ENCODE data around the gene LYSMD2.

The LYSMD2 gene

DNA sequence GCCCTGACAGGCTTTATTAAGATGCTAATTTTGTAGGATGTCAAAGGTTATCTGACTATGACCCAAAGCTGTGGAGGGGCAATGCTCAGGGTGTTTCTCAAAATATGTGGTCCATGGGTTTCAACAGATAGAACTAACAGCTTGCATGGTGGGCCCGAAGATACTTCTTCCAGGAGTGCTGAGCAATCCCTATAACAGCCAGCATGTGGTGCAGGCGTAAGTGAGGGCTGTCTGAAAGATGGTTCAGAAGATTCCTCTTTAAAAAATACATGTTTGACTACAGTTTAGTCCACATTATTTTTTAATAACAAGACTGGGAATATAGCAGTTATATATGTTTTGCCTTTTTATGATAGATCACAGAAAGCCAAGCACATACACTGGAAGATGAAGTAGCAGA lies 48.6 kb downstream of the LYSMD2 start:
- no peak overlapping the region for H3K4me2 ChIP-seq (ENCODE audit: low read length)
- no peaks in the 10 kb centered on the region for H3F3A ChIP-seq (ENCODE audit: control insufficient read depth, insufficient read depth)
- peaks cover 43% of the 10 kb centered on the region for H3K27me3 ChIP-seq (ENCODE audit: control insufficient read depth, low read length)
- TF ChIP-seq, protein P1, sequence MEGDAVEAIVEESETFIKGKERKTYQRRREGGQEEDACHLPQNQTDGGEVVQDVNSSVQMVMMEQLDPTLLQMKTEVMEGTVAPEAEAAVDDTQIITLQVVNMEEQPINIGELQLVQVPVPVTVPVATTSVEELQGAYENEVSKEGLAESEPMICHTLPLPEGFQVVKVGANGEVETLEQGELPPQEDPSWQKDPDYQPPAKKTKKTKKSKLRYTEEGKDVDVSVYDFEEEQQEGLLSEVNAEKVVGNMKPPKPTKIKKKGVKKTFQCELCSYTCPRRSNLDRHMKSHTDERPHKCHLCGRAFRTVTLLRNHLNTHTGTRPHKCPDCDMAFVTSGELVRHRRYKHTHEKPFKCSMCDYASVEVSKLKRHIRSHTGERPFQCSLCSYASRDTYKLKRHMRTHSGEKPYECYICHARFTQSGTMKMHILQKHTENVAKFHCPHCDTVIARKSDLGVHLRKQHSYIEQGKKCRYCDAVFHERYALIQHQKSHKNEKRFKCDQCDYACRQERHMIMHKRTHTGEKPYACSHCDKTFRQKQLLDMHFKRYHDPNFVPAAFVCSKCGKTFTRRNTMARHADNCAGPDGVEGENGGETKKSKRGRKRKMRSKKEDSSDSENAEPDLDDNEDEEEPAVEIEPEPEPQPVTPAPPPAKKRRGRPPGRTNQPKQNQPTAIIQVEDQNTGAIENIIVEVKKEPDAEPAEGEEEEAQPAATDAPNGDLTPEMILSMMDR (IDR thresholded peaks at IDR 0.05; ENCODE audit: low read depth, low read length, poor library complexity, severe bottlenecking) = no peak
- TF ChIP-seq EZH2phosphoT487 (IDR thresholded peaks at IDR 0.05; ENCODE audit: borderline replicate concordance, low read length) = no peak
- no peaks in the 10 kb centered on the region for H3K4me1 ChIP-seq (ENCODE audit: control insufficient read depth, low read length)
- no peaks in the 10 kb centered on the region for H4K20me1 ChIP-seq (ENCODE audit: control insufficient read depth, insufficient read depth, low read depth, low read length)
- no peak overlapping the region for H3K27ac ChIP-seq (ENCODE audit: low read depth, low read length)
- H3K79me2 ChIP-seq (ENCODE audit: control insufficient read depth, low read length) = no peaks in the 10 kb centered on the region
- H3K36me3 ChIP-seq (ENCODE audit: control insufficient read depth, low read length) = no peaks in the 10 kb centered on the region
- no peak overlapping the region for H3K4me3 ChIP-seq (ENCODE audit: low read length)
- H3K9me3 ChIP-seq (ENCODE audit: control insufficient read depth, insufficient read depth, low read length) = no peaks in the 10 kb centered on the region
- H3K9me2 ChIP-seq (replicated peaks; ENCODE audit: control insufficient read depth, low read length) = no peaks in the 10 kb centered on the region

DNA sequence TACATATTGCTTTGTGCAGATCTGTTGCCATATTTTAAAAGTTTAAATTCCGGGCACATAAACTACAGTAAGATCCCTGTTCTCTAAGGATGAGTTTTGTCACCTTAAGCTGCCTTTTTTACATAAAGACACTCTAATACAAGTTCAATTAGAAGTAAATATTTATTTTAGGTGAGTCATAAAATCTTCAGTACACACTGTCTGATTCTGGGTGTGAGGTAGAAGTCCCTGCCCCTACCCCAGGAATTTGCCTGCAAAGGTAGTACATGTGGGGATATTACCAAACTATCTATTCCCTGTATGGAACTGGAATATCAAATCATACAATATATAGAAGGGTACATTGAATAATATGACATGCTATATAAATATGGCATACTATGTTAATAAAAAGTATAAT lies 49.9 kb downstream of the LYSMD2 start:
- no peak overlapping the region for H3K27ac ChIP-seq (ENCODE audit: low read depth, low read length)
- no peaks in the 10 kb centered on the region for H4K20me1 ChIP-seq (ENCODE audit: control insufficient read depth, insufficient read depth, low read depth, low read length)
- H3K36me3 ChIP-seq (ENCODE audit: control insufficient read depth, low read length) = no peaks in the 10 kb centered on the region
- TF ChIP-seq, protein P1 (IDR thresholded peaks at IDR 0.05; ENCODE audit: low read depth, low read length, poor library complexity, severe bottlenecking) = no peak
- no peak for TF ChIP-seq EZH2phosphoT487 (IDR thresholded peaks at IDR 0.05; ENCODE audit: borderline replicate concordance, low read length)
- no peaks in the 10 kb centered on the region for H3K4me1 ChIP-seq (ENCODE audit: control insufficient read depth, low read length)
- no peaks in the 10 kb centered on the region for H3F3A ChIP-seq (ENCODE audit: control insufficient read depth, insufficient read depth)
- H3K79me2 ChIP-seq (ENCODE audit: control insufficient read depth, low read length) = no peaks in the 10 kb centered on the region
- no peaks in the 10 kb centered on the region for H3K9me2 ChIP-seq (replicated peaks; ENCODE audit: control insufficient read depth, low read length)
- H3K4me3 ChIP-seq (ENCODE audit: low read length) = no peak overlapping the region
- H3K27me3 ChIP-seq (ENCODE audit: control insufficient read depth, low read length) = peaks cover 37% of the 10 kb centered on the region
- H3K9me3 ChIP-seq (ENCODE audit: control insufficient read depth, insufficient read depth, low read length) = no peaks in the 10 kb centered on the region
- no peak overlapping the region for H3K4me2 ChIP-seq (ENCODE audit: low read length)

DNA sequence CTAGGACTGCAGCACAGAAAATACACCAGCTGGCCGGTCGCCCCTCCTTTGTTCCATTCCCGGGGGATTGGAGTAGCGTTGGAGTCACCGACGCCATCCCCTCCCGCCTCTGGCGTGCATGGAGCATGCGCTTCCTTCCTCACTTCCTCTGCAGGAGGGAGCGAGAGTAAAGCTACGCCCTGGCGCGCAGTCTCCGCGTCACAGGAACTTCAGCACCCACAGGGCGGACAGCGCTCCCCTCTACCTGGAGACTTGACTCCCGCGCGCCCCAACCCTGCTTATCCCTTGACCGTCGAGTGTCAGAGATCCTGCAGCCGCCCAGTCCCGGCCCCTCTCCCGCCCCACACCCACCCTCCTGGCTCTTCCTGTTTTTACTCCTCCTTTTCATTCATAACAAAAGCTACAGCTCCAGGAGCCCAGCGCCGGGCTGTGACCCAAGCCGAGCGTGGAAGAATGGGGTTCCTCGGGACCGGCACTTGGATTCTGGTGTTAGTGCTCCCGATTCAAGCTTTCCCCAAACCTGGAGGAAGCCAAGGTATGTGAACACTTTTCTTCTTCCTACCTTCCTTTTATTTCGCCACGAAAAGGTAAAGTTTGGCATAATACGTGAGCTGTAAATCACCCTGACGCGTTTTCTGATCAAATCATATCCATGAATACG lies 56.0 kb downstream of the LYSMD2 start, which contains the start of gene SCG3:
Gene SCG3 (plus strand): TSS at position 201 of the 661 bp plus-strand sequence. CDS start 253 bp downstream, at position 454.
- Histone ChIP-seq H3F3A (ENCODE audit: control insufficient read depth, insufficient read depth) (no peaks in the 10 kb centered on the region), H3K9me3 (ENCODE audit: control insufficient read depth, insufficient read depth, low read length) (no peaks in the 10 kb centered on the region), H3K27me3 (ENCODE audit: control insufficient read depth, low read length) (peaks cover 18% of the 10 kb centered on the region), H3K4me1 (ENCODE audit: control insufficient read depth, low read length) (no peaks in the 10 kb centered on the region), H3K36me3 (ENCODE audit: control insufficient read depth, low read length) (no peaks in the 10 kb centered on the region), H4K20me1 (ENCODE audit: control insufficient read depth, insufficient read depth, low read depth, low read length) (no peaks in the 10 kb centered on the region), H3K4me3 (ENCODE audit: low read length) (no peak within 1 kb of the TSS), H3K27ac (ENCODE audit: low read depth, low read length) (no peak within 1 kb of the TSS), H3K4me2 (ENCODE audit: low read length) (no peak within 1 kb of the TSS), H3K79me2 (ENCODE audit: control insufficient read depth, low read length) (no peaks in the 10 kb centered on the region), H3K9me2 (replicated peaks; ENCODE audit: control insufficient read depth, low read length) (no peaks in the 10 kb centered on the region)
- TF ChIP-seq EZH2phosphoT487 (IDR thresholded peaks at IDR 0.05; ENCODE audit: borderline replicate concordance, low read length) = no peak
- TF ChIP-seq, protein P1 (IDR thresholded peaks at IDR 0.05; ENCODE audit: low read depth, low read length, poor library complexity, severe bottlenecking) = no peak

Data from DOHH2 (cell line).